Endothelial cell of umbilical vein (primary cell): ENCODE data around the gene MOB2. TPM values are rescaled to one million over a fixed set of nuclear protein-coding genes. Genes with fewer than 3 reads are reported as not detected.

ENCODE experiments used
- BruUV-seq: library from RNA; stranded (reverse); fragments of 400-500 nt; replicated peaks from 2 replicates; lab custom pipeline; 2021; lab: Mats Ljungman, UMichigan
- CTCF ChIA-PET: fragments of 300-600, 350-600 bp; sonication (Branson Sonifier 250); formaldehyde crosslinking; loops from one replicate; lab custom pipeline; 2021; ENCODE audit warnings: antibody characterized with exemption, inconsistent platforms; lab: Charles Lee
- POLR2A ChIA-PET: fragments of 300-600, 350-600 bp; sonication (Branson Sonifier 250); formaldehyde crosslinking; loops from one replicate; lab custom pipeline; 2021; ENCODE audit warnings: antibody characterized with exemption, inconsistent platforms; lab: Charles Lee
- DNase-seq: peaks from one replicate; pipeline ENCODE4 v3.0.0-alpha.2; 2011; ENCODE audit warnings: low read depth, low spot score
- FAIRE-seq: peaks from 2 replicates; lab custom pipeline; 2011; peaks lifted over from hg19 to GRCh38; lab: Jason Lieb, UNC
- H2AFZ ChIP-seq: 2 replicates; pipeline ENCODE4 v1.6.0; 2012; ENCODE audit warnings: low read depth, low read length, control low read depth, inconsistent platforms
- H3K27ac ChIP-seq: 2 replicates; pipeline ENCODE4 v1.5.1; 2011; ENCODE audit warnings: low read depth, mild to moderate bottlenecking, control low read depth, low read length, moderate library complexity; ENCODE audit not compliant: insufficient read depth
- H3K27me3 ChIP-seq, 2 experiments: 2 replicates each; pipeline versions ENCODE4 v1.6.0 to v1.6.1; 2011; ENCODE audit warnings: low read length in 2 of 2, mixed read lengths in 1 of 2; ENCODE audit not compliant: control insufficient read depth in 2 of 2, insufficient read depth in 2 of 2
- H3K36me3 ChIP-seq, 2 experiments: 2 replicates in 1 of 2; 3 replicates in 1 of 2; pipeline ENCODE4 v1.5.1; 2011; ENCODE audit warnings: low read length in 2 of 2, mild to moderate bottlenecking in 1 of 2, moderate library complexity in 1 of 2; ENCODE audit not compliant: control insufficient read depth in 2 of 2, insufficient read depth in 2 of 2; ENCODE audit errors: extremely low read depth in 1 of 2
- H3K4me1 ChIP-seq: 3 replicates; pipeline ENCODE4 v1.5.1; 2011; ENCODE audit warnings: mild to moderate bottlenecking, low read length; ENCODE audit not compliant: control insufficient read depth, insufficient read depth; ENCODE audit errors: extremely low read depth
- H3K4me2 ChIP-seq: 2 replicates; pipeline ENCODE4 v1.6.1; 2011; ENCODE audit warnings: low read length, control low read depth, mixed read lengths; ENCODE audit not compliant: insufficient read depth
- H3K4me3 ChIP-seq, 3 experiments: fragments of 200-600 bp in 1 of 3; sonication (generic), shearing (Covaris generic) in 1 of 3; replicated peaks in 1 of 3; 2 replicates each; pipeline ENCODE4 v1.5.1; 2011 to 2016; ENCODE audit warnings: control low read depth in 3 of 3, low read length in 3 of 3, mild to moderate bottlenecking in 2 of 3, inconsistent platforms in 1 of 3, low read depth in 1 of 3, moderate library complexity in 1 of 3; ENCODE audit not compliant: insufficient read depth in 1 of 3
- H3K79me2 ChIP-seq: 2 replicates; pipeline ENCODE4 v1.6.0; 2012; ENCODE audit warnings: low read length, inconsistent platforms; ENCODE audit not compliant: control insufficient read depth, insufficient read depth
- H3K9ac ChIP-seq: replicated peaks from 2 replicates; pipeline ENCODE3; 2011; ENCODE audit warnings: low read length, control low read depth; ENCODE audit not compliant: insufficient read depth; ENCODE audit errors: extremely low read depth
- H3K9me1 ChIP-seq: replicated peaks from 3 replicates; pipeline ENCODE4 v1.6.0; 2011; ENCODE audit warnings: mild to moderate bottlenecking, low read length; ENCODE audit not compliant: control insufficient read depth, insufficient read depth; ENCODE audit errors: extremely low read depth
- H3K9me3 ChIP-seq: replicated peaks from 2 replicates; pipeline ENCODE4 v1.5.1; 2012; ENCODE audit warnings: low read length, inconsistent platforms; ENCODE audit not compliant: control insufficient read depth, insufficient read depth
- H4K20me1 ChIP-seq: replicated peaks from 2 replicates; pipeline ENCODE3; 2011; ENCODE audit warnings: mild to moderate bottlenecking, low read length; ENCODE audit not compliant: control insufficient read depth, insufficient read depth; ENCODE audit errors: extremely low read depth
- EZH2 ChIP-seq: IDR thresholded peaks from 2 replicates; pipeline ENCODE4 v1.6.1; 2012; ENCODE audit warnings: borderline replicate concordance, low read depth, mild to moderate bottlenecking, moderate library complexity, low read length, inconsistent platforms; ENCODE audit not compliant: severe bottlenecking
- FOS ChIP-seq: IDR thresholded peaks from 2 replicates; pipeline ENCODE4 v1.6.1; 2011; ENCODE audit warnings: mild to moderate bottlenecking, low read length, moderate library complexity, borderline replicate concordance; ENCODE audit not compliant: insufficient read depth
- GATA2 ChIP-seq: IDR thresholded peaks from 2 replicates; pipeline ENCODE4 v1.7.0; 2011; ENCODE audit warnings: low read depth, mild to moderate bottlenecking, moderate library complexity, mixed read lengths, low read length; ENCODE audit not compliant: insufficient read length, insufficient read depth
- JUN ChIP-seq: IDR thresholded peaks from 2 replicates; pipeline ENCODE4 v1.6.1; 2011; ENCODE audit warnings: borderline replicate concordance, low read depth; ENCODE audit not compliant: insufficient read length, insufficient read depth
- MYC ChIP-seq: IDR thresholded peaks from one replicate; pipeline ENCODE4 v1.6.1; 2011; ENCODE audit warnings: mild to moderate bottlenecking, low read depth, low read length
- POLR2A ChIP-seq: IDR thresholded peaks from 2 replicates; pipeline ENCODE4 v1.6.1; 2012; ENCODE audit warnings: low read depth, mild to moderate bottlenecking, control low read depth, low read length
- POLR2AphosphoS5 ChIP-seq: IDR thresholded peaks from 2 replicates; pipeline ENCODE4 v1.6.1; 2012; ENCODE audit warnings: low read depth, mild to moderate bottlenecking, control low read depth, low read length, moderate library complexity; ENCODE audit not compliant: insufficient read depth
- dilution Hi-C: fragments of 300-500 bp; cut with MboI; formaldehyde crosslinking; loops from one replicate; pipeline ENCODE4 v1.15.0; 2019; ENCODE audit warnings: low sequenced_read_pairs; ENCODE audit not compliant: extremely low pct_ligation_motif_present
- intact Hi-C: fragments of 100-400 bp; cut with micrococcal nuclease; formaldehyde crosslinking; loops from one replicate; pipeline ENCODE4 v1.10.0; 2022
- polyA plus RNA-seq, 4 experiments: library from polyadenylated mRNA; depleted of rRNA in 3 of 4; stranded (reverse) in 3 of 4; unstranded in 1 of 4; fragments of >200 nt; gene quantifications; 2 replicates each; pipeline versions ENCODE4 v1.2.1 to v1.2.3, GENCODE V29; 2011 to 2012; ENCODE audit warnings: missing spikeins in 1 of 4
- total RNA-seq: library from RNA; stranded (reverse); gene quantifications from 2 replicates; pipeline ENCODE4 v1.2.3, GENCODE V29; 2021
- TF ChIP-seq, protein P1 (sequence below), 2 donors: IDR thresholded peaks; 1 replicate in 1 of 2; 2 replicates in 1 of 2; pipeline ENCODE4 v1.5.1; 2011; ENCODE audit warnings: low read length in 2 of 2, mild to moderate bottlenecking in 2 of 2, moderate library complexity in 2 of 2, control low read depth in 1 of 2, inconsistent platforms in 1 of 2, low read depth in 1 of 2; ENCODE audit not compliant: insufficient read depth in 1 of 2; ENCODE audit errors: extremely low read depth in 1 of 2
- TF ChIP-seq, protein P2 (sequence below): IDR thresholded peaks from 2 replicates; pipeline ENCODE4 v1.6.1; 2011; ENCODE audit not compliant: insufficient read depth, insufficient read length

The MOB2 gene
- total and polyA plus RNA-seq, 2 donors (not counting 3 experiments of a cell fraction or from before 2014, with no cell fraction given): 38.2 to 50.6 TPM

DNA sequence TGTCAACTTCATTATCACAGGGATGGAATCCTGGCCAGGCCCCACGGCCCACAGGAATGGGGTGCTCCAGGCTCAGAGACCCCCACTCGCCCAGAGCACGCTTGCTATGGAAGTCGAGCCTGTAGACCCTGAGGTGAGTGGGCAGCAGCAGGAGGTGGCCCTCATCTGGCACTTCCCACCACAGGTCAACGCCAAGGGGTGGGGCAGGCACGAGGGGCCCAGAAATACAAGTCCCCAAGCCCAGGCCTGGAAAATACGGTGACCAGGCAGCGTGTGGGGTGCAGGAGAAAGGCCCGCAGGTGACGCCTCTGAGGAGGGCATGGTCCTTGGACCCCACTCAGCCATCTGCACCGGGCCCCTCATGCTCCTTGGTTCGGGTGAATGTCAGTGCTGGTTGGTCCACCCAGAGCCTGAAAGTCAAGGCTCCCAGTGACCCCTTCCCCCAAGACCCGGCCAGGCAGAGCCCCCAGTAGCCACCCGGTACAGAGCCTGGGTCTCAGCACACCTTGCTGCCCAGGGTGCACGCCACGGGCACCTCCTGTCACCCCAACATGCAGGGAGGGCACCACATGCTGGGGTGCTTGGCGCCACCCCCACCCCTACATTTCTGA, 2.4 kb downstream of the MOB2 start:
- no peak for DNase-seq
- H2AFZ ChIP-seq: no peak overlapping the region
- H3K4me3 ChIP-seq: no peak overlapping the region
- no peaks in the 10 kb centered on the region for H3K27me3 ChIP-seq
- no peak overlapping the region for H3K9ac ChIP-seq
- no peaks in the 10 kb centered on the region for H3K9me1 ChIP-seq
- POLR2A ChIA-PET: interaction anchor here (0.6 kb wide), 1 partner anchor 96 kb away, joined by 3 read pairs; no protein-coding TSS in a partner anchor
- intact Hi-C loops: no loop called here
- no peaks in the 10 kb centered on the region for H4K20me1 ChIP-seq
- H3K27ac ChIP-seq: no peak overlapping the region
- no peak overlapping the region for H3K4me2 ChIP-seq
- no peaks in the 10 kb centered on the region for H3K9me3 ChIP-seq
- CTCF ChIA-PET: no interaction called here
- H3K36me3 ChIP-seq: peaks cover 0 to 3% of the 10 kb centered on the region in 2 experiments
- dilution Hi-C loops: no loop called here
- FAIRE-seq: no peak
- H3K79me2 ChIP-seq: no peaks in the 10 kb centered on the region
- TF ChIP-seq EZH2 (no peak), MYC (no peak), POLR2A (no peak)
- no peaks in the 10 kb centered on the region for H3K4me1 ChIP-seq
- no TSS peak for BruUV-seq

GRCh38 chr11:1483445-1483961, 3.1 kb downstream of the MOB2 start:
- Histone ChIP-seq H3K9ac (no peak overlapping the region), H3K9me3 (no peaks in the 10 kb centered on the region), H3K36me3 (peaks cover 0 to 6% of the 10 kb centered on the region in 2 experiments), H2AFZ (no peak overlapping the region), H3K4me3 (no peak overlapping the region), H3K79me2 (no peaks in the 10 kb centered on the region), H3K27me3 (no peaks in the 10 kb centered on the region), H3K27ac (no peak overlapping the region), H4K20me1 (no peaks in the 10 kb centered on the region), H3K4me1 (no peaks in the 10 kb centered on the region), H3K4me2 (no peak overlapping the region), H3K9me1 (no peaks in the 10 kb centered on the region)
- dilution Hi-C loops (no loop called here), intact Hi-C loops (no loop called here)
- ChIA-PET CTCF (no interaction called here), POLR2A (no interaction called here)
- DNase-seq (no peak), FAIRE-seq (no peak)
- TF ChIP-seq POLR2AphosphoS5 (no peak), GATA2 (no peak), FOS (no peak), POLR2A (no peak), JUN (no peak), EZH2 (no peak), MYC (no peak)
- TF ChIP-seq, protein P1, sequence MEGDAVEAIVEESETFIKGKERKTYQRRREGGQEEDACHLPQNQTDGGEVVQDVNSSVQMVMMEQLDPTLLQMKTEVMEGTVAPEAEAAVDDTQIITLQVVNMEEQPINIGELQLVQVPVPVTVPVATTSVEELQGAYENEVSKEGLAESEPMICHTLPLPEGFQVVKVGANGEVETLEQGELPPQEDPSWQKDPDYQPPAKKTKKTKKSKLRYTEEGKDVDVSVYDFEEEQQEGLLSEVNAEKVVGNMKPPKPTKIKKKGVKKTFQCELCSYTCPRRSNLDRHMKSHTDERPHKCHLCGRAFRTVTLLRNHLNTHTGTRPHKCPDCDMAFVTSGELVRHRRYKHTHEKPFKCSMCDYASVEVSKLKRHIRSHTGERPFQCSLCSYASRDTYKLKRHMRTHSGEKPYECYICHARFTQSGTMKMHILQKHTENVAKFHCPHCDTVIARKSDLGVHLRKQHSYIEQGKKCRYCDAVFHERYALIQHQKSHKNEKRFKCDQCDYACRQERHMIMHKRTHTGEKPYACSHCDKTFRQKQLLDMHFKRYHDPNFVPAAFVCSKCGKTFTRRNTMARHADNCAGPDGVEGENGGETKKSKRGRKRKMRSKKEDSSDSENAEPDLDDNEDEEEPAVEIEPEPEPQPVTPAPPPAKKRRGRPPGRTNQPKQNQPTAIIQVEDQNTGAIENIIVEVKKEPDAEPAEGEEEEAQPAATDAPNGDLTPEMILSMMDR (IDR thresholded peaks at IDR 0.05; ENCODE audit: extremely low read depth in 1 of 2, insufficient read depth in 1 of 2, low read depth in 1 of 2, low read length in 2 of 2): no peak
- TF ChIP-seq, protein P2, sequence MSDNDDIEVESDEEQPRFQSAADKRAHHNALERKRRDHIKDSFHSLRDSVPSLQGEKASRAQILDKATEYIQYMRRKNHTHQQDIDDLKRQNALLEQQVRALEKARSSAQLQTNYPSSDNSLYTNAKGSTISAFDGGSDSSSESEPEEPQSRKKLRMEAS: no peak
- no TSS peak for BruUV-seq
